Measurements from ENCODE around the gene FAM241B.

FAM241B gene

GRCh38 chr10:69668721-69669120, 38.7 kb downstream of the FAM241B start:
- no peak for DNase-seq

DNA sequence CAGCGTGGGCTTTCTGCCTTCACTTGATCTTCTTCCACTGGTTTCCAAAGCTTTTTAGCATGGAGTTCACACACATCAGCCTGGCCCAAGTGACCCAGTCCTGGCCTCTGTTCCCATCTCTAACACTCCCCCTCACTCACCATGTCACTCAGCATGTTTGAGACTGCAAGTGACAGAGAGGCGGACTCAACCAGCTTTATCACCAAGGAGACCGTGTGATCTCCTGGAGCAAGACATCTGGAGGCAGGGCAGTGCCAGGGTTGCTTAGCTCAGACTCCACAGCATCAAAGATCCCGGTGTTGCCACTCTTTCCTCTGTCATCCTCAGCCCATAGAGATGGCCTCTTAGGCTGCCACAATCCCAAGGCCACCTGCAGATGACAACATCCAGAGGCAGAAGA, 39.4 kb downstream of the FAM241B start:
- DNase-seq: no peak

DNA sequence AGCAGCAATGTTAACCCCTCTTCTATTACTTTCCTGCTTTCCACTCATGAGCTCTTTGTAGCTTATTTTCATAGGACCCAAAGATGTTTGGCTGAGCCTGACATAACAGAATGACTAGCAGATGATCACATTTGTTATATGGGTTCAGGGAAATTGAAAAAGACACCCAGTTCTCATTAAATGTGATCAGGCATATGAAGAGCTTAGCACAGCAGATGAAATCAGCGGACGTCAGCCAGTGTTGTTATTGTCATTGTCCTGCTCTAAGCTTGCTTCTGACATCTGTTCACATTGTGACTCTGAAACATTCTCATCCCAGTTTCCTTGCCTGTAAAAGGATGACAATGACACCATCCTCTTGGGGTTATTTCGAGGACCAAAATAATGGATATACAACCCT, 43.5 kb downstream of the FAM241B start:
- no peak for DNase-seq

- DNase-seq: no peak
Measured at GRCh38 chr10:69674786-69675185, 44.7 kb downstream of the FAM241B start.

DNA sequence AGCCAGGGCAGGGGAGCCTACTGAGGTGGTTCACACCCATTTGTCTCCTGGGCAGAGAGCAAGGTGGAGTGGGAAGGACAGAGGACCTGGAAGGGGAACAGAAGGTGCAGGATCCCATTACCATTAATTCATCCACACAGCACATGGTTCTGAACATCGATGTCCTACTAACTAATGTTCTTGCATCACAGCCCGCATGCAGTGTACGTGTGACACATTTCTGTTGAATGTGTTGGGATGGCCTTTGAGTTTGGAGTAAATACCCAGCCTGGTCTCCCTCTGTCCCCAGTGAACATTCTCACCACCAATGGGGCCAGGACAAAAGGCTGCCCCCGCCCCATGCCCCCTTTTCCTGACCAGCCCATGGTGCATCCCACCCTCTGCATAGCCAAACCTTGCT, 46.3 kb downstream of the FAM241B start:
- no peak for DNase-seq

GRCh38 chr10:69677985-69678654, 48.1 kb downstream of the FAM241B start:
- no peak for DNase-seq

DNA sequence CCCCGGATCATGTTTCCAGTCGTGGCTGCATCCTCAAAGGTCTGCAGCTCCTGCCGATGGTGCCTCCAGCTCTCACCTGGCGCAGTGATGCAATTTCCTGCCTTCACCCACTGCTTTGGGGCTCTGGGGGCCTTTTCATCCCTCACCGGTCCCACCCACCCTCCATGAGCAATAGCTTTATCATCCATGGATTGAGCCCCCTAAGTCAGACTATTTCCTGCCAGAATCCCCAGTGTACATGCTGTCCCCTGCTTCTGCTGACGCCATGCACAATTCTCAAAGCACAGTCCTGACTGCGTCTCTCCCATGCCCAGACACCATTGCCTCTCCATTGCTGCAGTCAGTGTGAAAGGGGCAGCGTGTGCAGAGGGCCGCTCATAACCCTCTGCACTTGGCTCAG, 49.7 kb downstream of the FAM241B start:
- no peak for DNase-seq

- no peak for DNase-seq
Measured at GRCh38 chr10:69680610-69681009, 50.6 kb downstream of the FAM241B start.

- no peak for DNase-seq
Measured at GRCh38 chr10:69681436-69681835, 51.4 kb downstream of the FAM241B start.

DNA sequence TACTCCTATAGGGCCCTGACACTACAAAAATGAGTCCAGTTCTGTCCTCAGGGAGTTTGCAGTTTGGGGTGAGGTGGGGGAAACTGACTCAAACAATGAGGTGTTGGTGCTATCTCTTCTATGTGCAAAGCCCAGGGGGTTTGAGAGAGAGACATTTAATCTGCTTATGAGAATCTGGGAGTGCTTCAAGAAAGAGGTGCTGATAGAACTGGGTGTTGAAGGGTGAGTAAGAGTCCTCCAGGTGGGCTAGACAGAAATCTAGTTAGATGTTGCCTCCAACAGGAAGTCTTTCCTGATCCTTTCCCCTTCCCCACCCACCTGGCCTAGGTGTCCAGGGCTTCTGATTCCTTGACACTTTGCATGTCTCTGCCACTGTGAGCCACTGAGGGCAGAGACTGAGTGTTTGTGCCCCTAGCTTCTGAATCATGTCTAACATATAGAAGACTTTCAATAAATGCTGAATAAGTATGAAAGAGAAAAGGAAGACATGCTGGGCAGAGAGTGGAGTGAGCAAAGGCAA, 53.0 kb downstream of the FAM241B start:
- no peak for DNase-seq
